DOHH2 (cell line): Measurements from ENCODE around the gene REEP1.

Source experiments
- EZH2phosphoT487 ChIP-seq: fragments of 200-600 bp; sonication (generic); IDR thresholded peaks from 2 replicates; pipeline ENCODE4 v1.6.1; 2017; ENCODE audit warnings: borderline replicate concordance, mild to moderate bottlenecking, antibody characterized with exemption, low read length, moderate library complexity, mixed read lengths
- TF ChIP-seq, protein P1 (sequence below): fragments of 200-600 bp; sonication (generic); IDR thresholded peaks from one replicate; pipeline ENCODE4 v1.5.1; 2014; ENCODE audit warnings: antibody characterized with exemption, mild to moderate bottlenecking, low read depth, low read length; ENCODE audit not compliant: poor library complexity, severe bottlenecking

DNA sequence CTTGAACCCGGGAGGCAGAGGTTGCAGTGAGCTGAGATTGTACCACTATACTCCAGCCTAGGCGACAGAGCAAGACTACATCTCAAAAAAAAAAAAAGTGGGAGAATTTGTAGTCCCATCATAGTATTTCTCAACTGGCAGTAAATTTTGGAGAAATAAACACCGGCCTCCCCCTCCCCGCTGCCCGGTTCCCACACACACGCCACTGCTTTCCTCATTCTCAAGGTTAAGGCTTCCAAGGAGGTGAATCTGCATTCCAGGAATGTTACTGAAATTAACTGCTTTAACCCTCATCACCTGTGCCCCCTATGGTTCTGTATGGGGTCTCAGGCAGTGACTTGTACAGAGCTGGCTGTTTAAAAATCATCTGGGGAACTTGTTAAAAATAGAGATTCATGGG lies 88.2 kb downstream of the REEP1 start:
- TF ChIP-seq, protein P1, sequence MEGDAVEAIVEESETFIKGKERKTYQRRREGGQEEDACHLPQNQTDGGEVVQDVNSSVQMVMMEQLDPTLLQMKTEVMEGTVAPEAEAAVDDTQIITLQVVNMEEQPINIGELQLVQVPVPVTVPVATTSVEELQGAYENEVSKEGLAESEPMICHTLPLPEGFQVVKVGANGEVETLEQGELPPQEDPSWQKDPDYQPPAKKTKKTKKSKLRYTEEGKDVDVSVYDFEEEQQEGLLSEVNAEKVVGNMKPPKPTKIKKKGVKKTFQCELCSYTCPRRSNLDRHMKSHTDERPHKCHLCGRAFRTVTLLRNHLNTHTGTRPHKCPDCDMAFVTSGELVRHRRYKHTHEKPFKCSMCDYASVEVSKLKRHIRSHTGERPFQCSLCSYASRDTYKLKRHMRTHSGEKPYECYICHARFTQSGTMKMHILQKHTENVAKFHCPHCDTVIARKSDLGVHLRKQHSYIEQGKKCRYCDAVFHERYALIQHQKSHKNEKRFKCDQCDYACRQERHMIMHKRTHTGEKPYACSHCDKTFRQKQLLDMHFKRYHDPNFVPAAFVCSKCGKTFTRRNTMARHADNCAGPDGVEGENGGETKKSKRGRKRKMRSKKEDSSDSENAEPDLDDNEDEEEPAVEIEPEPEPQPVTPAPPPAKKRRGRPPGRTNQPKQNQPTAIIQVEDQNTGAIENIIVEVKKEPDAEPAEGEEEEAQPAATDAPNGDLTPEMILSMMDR = no peak
- no peak for TF ChIP-seq EZH2phosphoT487
